RWPE2 (cell line): Measurements from ENCODE around the gene TPRN.

Experiments used
- ATAC-seq: fragments of 200-7000 bp; cut with Tn5 transposase; 3 replicates; pipeline ENCODE4 v1.9.1; 2021; ENCODE audit warnings: low read depth
- DNase-seq: peaks from one replicate; pipeline ENCODE4 v3.0.0-alpha.2; 2020; ENCODE audit warnings: low spot score
- H3K27ac ChIP-seq: fragments of 450-650 bp; 2 replicates; pipeline ENCODE4 v1.5.1; 2017; ENCODE audit warnings: mild to moderate bottlenecking; ENCODE audit not compliant: poor library complexity, severe bottlenecking
- H3K27me3 ChIP-seq: fragments of 250-450 bp; sonication (Bioruptor Pico); 2 replicates; pipeline ENCODE4 v1.5.1; 2021; ENCODE audit warnings: mild to moderate bottlenecking, moderate library complexity; ENCODE audit not compliant: insufficient read depth, poor library complexity, severe bottlenecking
- H3K36me3 ChIP-seq: fragments of 250-450 bp; sonication (Bioruptor Pico); 2 replicates; pipeline ENCODE4 v1.5.1; 2020; ENCODE audit warnings: low read depth, mild to moderate bottlenecking, moderate library complexity
- H3K4me1 ChIP-seq: fragments of 250-450 bp; sonication (Bioruptor Pico); 2 replicates; pipeline ENCODE4 v1.5.1; 2021; ENCODE audit warnings: mild to moderate bottlenecking, moderate library complexity; ENCODE audit not compliant: insufficient read depth, poor library complexity, severe bottlenecking
- H3K4me3 ChIP-seq: fragments of 250-450 bp; sonication (Bioruptor Pico); 2 replicates; pipeline ENCODE4 v1.5.1; 2021; ENCODE audit warnings: mild to moderate bottlenecking, moderate library complexity; ENCODE audit not compliant: severe bottlenecking
- H3K9me3 ChIP-seq: fragments of 250-450 bp; sonication (Bioruptor Pico); 2 replicates; pipeline ENCODE4 v1.5.1; 2021; ENCODE audit warnings: mild to moderate bottlenecking, moderate library complexity; ENCODE audit not compliant: severe bottlenecking
- CTCF ChIP-seq: fragments of 450-650 bp; IDR thresholded peaks from one replicate; pipeline ENCODE4 v1.5.1; 2017; ENCODE audit warnings: mild to moderate bottlenecking, moderate library complexity; ENCODE audit not compliant: poor library complexity, severe bottlenecking

The TPRN gene

GRCh38 chr9:137178201-137178938 lies 22.2 kb downstream of the TPRN start:
- Histone ChIP-seq H3K27me3 (peaks cover 18% of the 10 kb centered on the region), H3K4me1 (no peaks in the 10 kb centered on the region), H3K27ac (no peak overlapping the region), H3K9me3 (no peaks in the 10 kb centered on the region), H3K4me3 (no peak overlapping the region), H3K36me3 (peaks cover 23% of the 10 kb centered on the region)
- DNase-seq (no peak), ATAC-seq (no peak)
- TF ChIP-seq CTCF, result no peak

DNA sequence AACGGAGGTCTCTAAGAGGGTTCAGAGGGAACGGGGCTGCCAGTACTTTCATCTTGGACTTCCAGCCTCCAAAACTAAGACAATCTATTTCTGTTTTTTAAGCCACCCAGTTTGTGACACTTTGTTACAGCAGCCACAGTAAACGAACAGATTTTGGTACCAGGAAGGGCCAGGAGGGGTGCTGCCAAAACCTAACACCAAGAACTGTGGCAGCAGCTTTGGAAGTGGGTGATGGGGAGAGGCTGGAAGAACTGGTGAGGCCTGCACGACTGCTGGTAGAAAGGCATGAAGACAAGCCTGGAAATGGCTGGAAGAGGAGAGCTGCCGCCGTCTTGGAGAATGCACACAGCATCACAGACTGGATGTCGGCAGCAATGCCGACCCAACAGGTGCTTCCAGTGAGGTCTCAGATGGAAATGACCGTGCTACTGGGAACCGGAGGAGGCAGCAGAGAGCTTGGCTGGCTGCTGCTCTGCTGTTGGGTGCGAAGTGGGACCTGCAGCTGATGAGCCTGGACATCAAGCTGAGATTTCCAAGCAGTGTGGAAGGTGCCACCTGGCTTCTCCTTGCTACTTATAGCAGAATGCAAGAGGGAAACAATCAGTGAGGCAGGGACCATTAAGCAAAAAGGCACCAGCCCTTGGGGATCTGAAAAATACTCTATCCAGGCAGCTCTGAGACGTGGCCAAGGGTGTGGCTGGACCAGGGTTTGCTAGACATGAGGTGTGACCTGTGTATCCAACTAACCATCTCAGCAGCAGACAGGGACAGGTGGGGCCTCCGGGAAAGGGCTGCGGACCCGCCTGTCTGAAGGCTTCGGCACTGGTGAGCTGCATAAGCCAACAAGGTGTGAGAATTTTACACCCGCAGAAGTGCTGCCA lies 24.0 kb downstream of the TPRN start:
- H3K27me3 ChIP-seq, result peaks cover 30% of the 10 kb centered on the region
- no peak overlapping the region for H3K27ac ChIP-seq
- peaks cover 9% of the 10 kb centered on the region; the same call in 1 of the 2 replicates for H3K36me3 ChIP-seq
- TF ChIP-seq CTCF, result peak; percentile 65
- H3K4me1 ChIP-seq, result no peaks in the 10 kb centered on the region
- no peak for DNase-seq
- peak; percentile 64 for ATAC-seq
- H3K4me3 ChIP-seq, result no peak overlapping the region
- no peaks in the 10 kb centered on the region for H3K9me3 ChIP-seq

DNA sequence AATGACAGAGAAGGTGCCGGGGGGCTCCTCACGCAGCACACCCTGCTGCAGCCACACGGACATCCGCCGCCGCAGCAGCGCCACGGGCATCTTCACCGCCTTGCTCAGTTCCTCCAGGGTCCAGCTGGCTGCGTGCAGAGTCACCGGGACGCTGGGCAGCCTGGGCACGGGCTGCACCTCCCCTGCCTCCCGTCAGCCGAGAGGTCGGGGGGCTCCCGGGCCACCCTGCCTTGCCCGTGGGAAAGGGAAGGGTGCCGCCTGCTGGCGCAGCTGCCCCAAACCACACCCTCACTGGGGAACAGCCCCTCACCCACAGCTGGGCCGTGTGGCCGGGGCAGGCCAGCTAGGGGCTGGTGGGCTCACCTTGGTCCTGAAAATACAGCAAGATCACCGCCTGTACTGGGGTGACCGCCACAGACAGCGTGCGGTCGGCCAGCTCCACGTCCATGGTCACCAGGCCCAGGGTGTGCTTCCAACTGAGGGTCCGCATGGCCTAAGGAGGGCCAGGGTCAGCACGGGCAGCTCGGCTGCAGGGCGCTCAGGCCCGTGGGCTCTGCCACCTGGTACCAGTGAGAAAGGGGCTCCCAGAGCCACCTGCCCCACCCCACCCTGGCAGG lies 25.1 kb downstream of the TPRN start:
- DNase-seq, result no peak
- TF ChIP-seq CTCF, result no peak
- no peaks in the 10 kb centered on the region for H3K4me1 ChIP-seq
- H3K27me3 ChIP-seq, result peaks cover 41% of the 10 kb centered on the region
- H3K36me3 ChIP-seq, result peaks cover 4% of the 10 kb centered on the region; the same call in 1 of the 2 replicates
- H3K9me3 ChIP-seq, result no peaks in the 10 kb centered on the region
- H3K27ac ChIP-seq, result no peak overlapping the region
- no peak for ATAC-seq
- H3K4me3 ChIP-seq, result no peak overlapping the region

GRCh38 chr9:137174722-137175293 lies 25.7 kb downstream of the TPRN start:
- ATAC-seq, result peak; percentile 30
- no peak overlapping the region for H3K4me3 ChIP-seq
- TF ChIP-seq CTCF, result no peak
- no peaks in the 10 kb centered on the region for H3K4me1 ChIP-seq
- peaks cover 47% of the 10 kb centered on the region for H3K27me3 ChIP-seq
- no peak overlapping the region for H3K27ac ChIP-seq
- H3K36me3 ChIP-seq, result no peaks in the 10 kb centered on the region; the same call in 1 of the 2 replicates
- DNase-seq, result no peak
- H3K9me3 ChIP-seq, result no peaks in the 10 kb centered on the region
